B cell (primary cell): ENCODE data around the gene NAA10. TPM values are rescaled to one million over a fixed set of nuclear protein-coding genes. Genes with fewer than 3 reads are reported as not detected.

Experiments used
- ATAC-seq: fragments of 200-7000 bp; cut with Tn5 transposase; one replicate; pipeline ENCODE4 v1.10.0; 2021; ENCODE audit warnings: low read depth, mild to moderate bottlenecking, moderate number of reproducible peaks, moderate library complexity
- CTCF ChIA-PET: fragments of 350-600 bp; sonication (Branson Sonifier 250); formaldehyde crosslinking; loops from one replicate; lab custom pipeline; 2021; ENCODE audit warnings: antibody characterized with exemption, inconsistent platforms; lab: Charles Lee
- POLR2A ChIA-PET: fragments of 350-600 bp; sonication (Branson Sonifier 250); formaldehyde crosslinking; loops from one replicate; lab custom pipeline; 2021; ENCODE audit warnings: antibody characterized with exemption; lab: Charles Lee
- DNase-seq: peaks from one replicate; pipeline ENCODE4 v3.0.0; 2013
- H2AFZ ChIP-seq: 2 replicates; pipeline ENCODE4 v1.6.1; 2012; ENCODE audit warnings: mild to moderate bottlenecking, low read depth, low read length; ENCODE audit not compliant: insufficient read depth, poor library complexity, severe bottlenecking
- H3K27ac ChIP-seq, 2 donors: 1 replicate in 1 of 2; 2 replicates in 1 of 2; pipeline ENCODE4 v1.5.1; 2012 to 2013; ENCODE audit warnings: low read length in 2 of 2, mild to moderate bottlenecking in 2 of 2, moderate library complexity in 1 of 2
- H3K27me3 ChIP-seq, 4 experiments: fragments of 200-600 bp in 1 of 4; sonication (generic) in 1 of 4; replicated peaks in 1 of 4; 1 replicate in 2 of 4; 2 replicates in 2 of 4; pipeline versions ENCODE4 v1.6.1 to v1.7.0; 2013 to 2016; ENCODE audit warnings: low read length in 3 of 4, mild to moderate bottlenecking in 2 of 4, mixed read lengths in 1 of 4, moderate library complexity in 1 of 4; ENCODE audit not compliant: insufficient read depth in 4 of 4, control insufficient read depth in 3 of 4; ENCODE audit errors: control extremely low read depth in 1 of 4
- H3K36me3 ChIP-seq, 2 experiments: replicated peaks in 1 of 2; 1 replicate in 1 of 2; 2 replicates in 1 of 2; pipeline versions ENCODE4 v1.6.1 to v1.7.1; 2013; ENCODE audit warnings: low read length in 1 of 2; ENCODE audit not compliant: insufficient read depth in 2 of 2, control insufficient read depth in 1 of 2; ENCODE audit errors: control extremely low read depth in 1 of 2, extremely low read depth in 1 of 2
- H3K4me1 ChIP-seq, 2 donors: fragments of 200-600 bp in 1 of 2; sonication (generic) in 1 of 2; 1 replicate in 1 of 2; 2 replicates in 1 of 2; pipeline versions ENCODE4 v1.5.1 to v1.6.1; 2013 to 2017; ENCODE audit warnings: low read length in 2 of 2; ENCODE audit not compliant: control insufficient read depth in 2 of 2, insufficient read depth in 2 of 2
- H3K4me2 ChIP-seq: replicated peaks from 2 replicates; pipeline ENCODE3; 2012; ENCODE audit warnings: mild to moderate bottlenecking, low read depth, low read length; ENCODE audit not compliant: poor library complexity, severe bottlenecking
- H3K4me3 ChIP-seq, 5 experiments: fragments of 200-600 bp in 1 of 5; sonication (generic) in 1 of 5; 1 replicate in 3 of 5; 2 replicates in 2 of 5; pipeline versions ENCODE4 v1.5.1 to v1.7.0; 2011 to 2016; ENCODE audit warnings: low read length in 4 of 5, mild to moderate bottlenecking in 4 of 5, low read depth in 2 of 5, control low read depth in 1 of 5, moderate library complexity in 1 of 5; ENCODE audit not compliant: insufficient read depth in 1 of 5; ENCODE audit errors: control extremely low read depth in 1 of 5, extremely low read depth in 1 of 5
- H3K79me2 ChIP-seq: fragments of 200-600 bp; sonication (generic); one replicate; pipeline ENCODE4 v1.6.0; 2016; ENCODE audit warnings: low read length; ENCODE audit not compliant: control insufficient read depth, insufficient read depth
- H3K9ac ChIP-seq: fragments of 200-600 bp; sonication (generic); 2 replicates; pipeline ENCODE4 v1.6.1; 2017; ENCODE audit warnings: mild to moderate bottlenecking, low read length, moderate library complexity
- H3K9me3 ChIP-seq, 3 donors: one replicate each; pipeline versions ENCODE4 v1.6.1 to v1.7.1; 2013; ENCODE audit warnings: low read length in 2 of 3; ENCODE audit not compliant: control insufficient read depth in 2 of 3, insufficient read depth in 1 of 3; ENCODE audit errors: control extremely low read depth in 1 of 3
- H4K20me1 ChIP-seq: 2 replicates; pipeline ENCODE4 v1.6.0; 2012; ENCODE audit warnings: mild to moderate bottlenecking, low read length; ENCODE audit not compliant: insufficient read depth, control insufficient read depth, poor library complexity, severe bottlenecking
- H3K27ac Mint-ChIP-seq: one replicate; pipeline ENCODE4 v1.8.0; 2021; ENCODE audit warnings: mixed read lengths
- H3K27me3 Mint-ChIP-seq: one replicate; pipeline ENCODE4 v1.8.0; 2021; ENCODE audit warnings: mixed read lengths
- H3K4me1 Mint-ChIP-seq: one replicate; pipeline ENCODE4 v1.8.0; 2021; ENCODE audit warnings: mixed read lengths
- H3K4me3 Mint-ChIP-seq: one replicate; pipeline ENCODE4 v1.8.0; 2021; ENCODE audit warnings: mixed read lengths
- H3K9me3 Mint-ChIP-seq: one replicate; pipeline ENCODE4 v1.8.0; 2022; ENCODE audit warnings: mixed read lengths; ENCODE audit not compliant: insufficient read depth
- CTCF ChIP-seq: fragments of 200-600 bp; IDR thresholded peaks from one replicate; pipeline ENCODE4 v1.8.0; 2022; ENCODE audit warnings: antibody characterized with exemption, mild to moderate bottlenecking
- EZH2 ChIP-seq: IDR thresholded peaks from 2 replicates; pipeline ENCODE4 v1.6.1; 2012; ENCODE audit warnings: borderline replicate concordance, low read depth, mild to moderate bottlenecking, moderate library complexity, low read length; ENCODE audit not compliant: insufficient read depth, poor library complexity, severe bottlenecking
- WGBS: methylation state at CpG from one replicate; pipeline ENCODE4 v1.1.5; 2013; ENCODE audit warnings: missing lambda C conversion rate; ENCODE audit not compliant: insufficient coverage; 5-methylcytosine and 5-hydroxymethylcytosine counted together
- intact Hi-C: fragments of 100-400 bp; cut with micrococcal nuclease; formaldehyde crosslinking; loops from one replicate; pipeline ENCODE4 v1.10.0; 2022
- polyA plus RNA-seq: library from polyadenylated mRNA; depleted of rRNA; stranded (reverse); fragments of >200 nt; gene quantifications from 2 replicates; pipeline ENCODE4 v1.2.3, GENCODE V29; 2012
- total RNA-seq, 2 donors: library from RNA; stranded (reverse); fragments of 120-200 nt in 1 of 2; gene quantifications; 1 replicate in 1 of 2; 2 replicates in 1 of 2; pipeline versions ENCODE4 v1.2.3 to v1.2.4, GENCODE V29; 2013 to 2022

Gene NAA10
- total and polyA plus RNA-seq, 2 donors (not counting 1 experiment from before 2014, with no cell fraction given): 78.3 to 102 TPM

GRCh38 chrX:153884136-153884535, 50.7 kb downstream of the NAA10 start:
- intact Hi-C loops: no loop called here
- H3K4me1 Mint-ChIP-seq: peaks cover 24% of the 10 kb centered on the region
- POLR2A ChIA-PET: no interaction called here

More at GRCh38 chrX:153884136-153884535, 50.7 kb downstream of the NAA10 start:
- peaks cover 0 to 39% (median 11%) of the 10 kb centered on the region in 4 experiments for H3K27me3 ChIP-seq
- no peak overlapping the region for H3K9ac ChIP-seq
- peaks cover 39 to 44% of the 10 kb centered on the region in 2 donors for H3K4me1 ChIP-seq
- H3K27ac Mint-ChIP-seq: no peak overlapping the region
- H3K27ac ChIP-seq: no peak overlapping the region
- 83% methylated on average over 7 of the region's 13 CpGs for WGBS
- DNase-seq (no peak), ATAC-seq (no peak)
- H3K79me2 ChIP-seq: no peaks in the 10 kb centered on the region
- H3K9me3 Mint-ChIP-seq: no peaks in the 10 kb centered on the region
- H3K9me3 ChIP-seq: peaks cover 0 to 3% (median 0%) of the 10 kb centered on the region in 3 donors
- no peaks in the 10 kb centered on the region for H4K20me1 ChIP-seq
- no peak overlapping the region for H3K4me3 ChIP-seq
- H3K4me3 Mint-ChIP-seq: peak overlapping the region; percentile 50
- CTCF ChIA-PET: interaction anchor here (1.4 kb wide), 1 partner anchor 216 kb away, joined by 3 read pairs; no protein-coding TSS in a partner anchor
- peaks cover 9% of the 10 kb centered on the region for H3K27me3 Mint-ChIP-seq
- TF ChIP-seq CTCF: no peak
- no peak for TF ChIP-seq EZH2
- H3K4me2 ChIP-seq: no peak overlapping the region
- no peak overlapping the region for H2AFZ ChIP-seq
- H3K36me3 ChIP-seq: no peaks in the 10 kb centered on the region
